HepG2 (cell line): Measurements from ENCODE around the gene YIPF2.

ENCODE experiments used
- CBX2 ChIP-seq, 2 experiments: fragments of 200-600 bp in 1 of 2; sonication (generic); formaldehyde crosslinking in 1 of 2; IDR thresholded peaks; 2 replicates each; pipeline versions ENCODE4 v1.7.0 to v1.8.1; 2018 to 2022; ENCODE audit warnings: low read depth in 2 of 2, low read length in 1 of 2, mild to moderate bottlenecking in 1 of 2, missing genetic modification reagents in 1 of 2
- KLF13 ChIP-seq: sonication (generic); formaldehyde crosslinking; IDR thresholded peaks from 2 replicates; pipeline ENCODE4 v1.4.0; 2020; ENCODE audit warnings: mild to moderate bottlenecking, missing genetic modification reagents
- MAFK ChIP-seq, 2 experiments: IDR thresholded peaks in 1 of 2; conservative IDR thresholded peaks in 1 of 2; 2 replicates each; pipeline ENCODE4 v1.6.1; 2011; ENCODE audit warnings: improper control_type of control experiment in 2 of 2, low read length in 2 of 2
- MTA3 ChIP-seq: sonication (generic); formaldehyde crosslinking; IDR thresholded peaks from 2 replicates; pipeline ENCODE4 v1.4.0; 2020; ENCODE audit warnings: missing genetic modification reagents
- NFE2L2 ChIP-seq: fragments of 150-350 bp; IDR thresholded peaks from 2 replicates; pipeline ENCODE4 v1.6.1; 2014; ENCODE audit warnings: low read length
- ONECUT2 ChIP-seq: sonication (generic); formaldehyde crosslinking; IDR thresholded peaks from 2 replicates; pipeline ENCODE4 v1.4.0; 2020; ENCODE audit warnings: missing genetic modification reagents
- POLR2A ChIP-seq, 2 experiments: IDR thresholded peaks; 2 replicates each; pipeline ENCODE4 v1.6.1; 2011; ENCODE audit warnings: low read depth in 2 of 2, low read length in 2 of 2, mild to moderate bottlenecking in 1 of 2, moderate library complexity in 1 of 2; ENCODE audit not compliant: insufficient read depth in 1 of 2
- ZKSCAN8 ChIP-seq: IDR thresholded peaks from 2 replicates; pipeline ENCODE4 v1.6.1; 2016; ENCODE audit warnings: borderline replicate concordance, missing genetic modification reagents, missing compliant biosample characterization

- no peak for TF ChIP-seq MTA3 (CRISPR knock-in tag)
- TF ChIP-seq CBX2 (IDR thresholded peaks at IDR 0.05; ENCODE audit: low read depth, low read length): no peak
- no peak for TF ChIP-seq CBX2 (CRISPR knock-in tag; IDR thresholded peaks at IDR 0.05; ENCODE audit: low read depth)
- TF ChIP-seq ZKSCAN8 (CRISPR knock-in tag): no peak
- no peak for TF ChIP-seq POLR2A (IDR thresholded peaks at IDR 0.05; ENCODE audit: insufficient read depth in 1 of 2, low read depth in 2 of 2, low read length in 2 of 2)
- TF ChIP-seq NFE2L2: no peak
- TF ChIP-seq MAFK (conservative IDR thresholded peaks at IDR 0.05 in 1 of 2, IDR thresholded peaks at IDR 0.05 in 1 of 2; ENCODE audit: low read length in 2 of 2): no peak
- no peak for TF ChIP-seq ONECUT2 (CRISPR knock-in tag)
- TF ChIP-seq KLF13 (CRISPR knock-in tag): no peak
Observed at GRCh38 chr19:10895363-10895762, 33.1 kb downstream of the YIPF2 start.
